Activated CD4-positive, alpha-beta T cell treated with anti-CD3 and anti-CD28 coated beads, Interleukin-2, amount 10 ng/mL, durations not matched to agents 24 days and 14 days (primary cell): ENCODE data around the gene RASSF5. TPM values are rescaled to one million over a fixed set of nuclear protein-coding genes. Genes with fewer than 3 reads are reported as not detected.
A peak's percentile ranks its signal among the peaks of the same experiment; 100 is the strongest.

Experiments
- DNase-seq: peaks from one replicate; pipeline ENCODE4 v3.0.0; 2022
- H3K27ac Mint-ChIP-seq: one replicate; pipeline ENCODE4 v1.8.0; 2022; ENCODE audit warnings: mild to moderate bottlenecking, mixed read lengths
- H3K27me3 Mint-ChIP-seq: one replicate; pipeline ENCODE4 v1.8.0; 2022; ENCODE audit warnings: mixed read lengths
- H3K36me3 Mint-ChIP-seq: one replicate; pipeline ENCODE4 v1.8.0; 2022; ENCODE audit warnings: low read depth, mild to moderate bottlenecking, mixed read lengths
- H3K4me1 Mint-ChIP-seq: one replicate; pipeline ENCODE4 v1.8.0; 2021; ENCODE audit warnings: mixed read lengths
- H3K4me3 Mint-ChIP-seq: one replicate; pipeline ENCODE4 v1.8.0; 2022; ENCODE audit warnings: mild to moderate bottlenecking, moderate library complexity, mixed read lengths
- H3K9me3 Mint-ChIP-seq: one replicate; pipeline ENCODE4 v1.8.0; 2021; ENCODE audit warnings: mixed read lengths
- intact Hi-C: fragments of 100-400 bp; cut with micrococcal nuclease; formaldehyde crosslinking; loops from one replicate; pipeline ENCODE4 v1.15.1; 2023
- total RNA-seq: library from RNA; stranded (reverse); gene quantifications from 2 replicates; pipeline ENCODE4 v1.2.3, GENCODE V29; 2022

RASSF5 gene
- total RNA-seq, 1 donor from 2014 or later: 193 TPM

- Mint-ChIP-seq H3K9me3 (no peaks in the 10 kb centered on the region), H3K27me3 (no peaks in the 10 kb centered on the region), H3K4me3 (peak within 1 kb of the TSS; percentile 86), H3K27ac (peak within 1 kb of the TSS; percentile 86), H3K4me1 (peaks cover 83% of the 10 kb centered on the region), H3K36me3 (peaks cover 32% of the 10 kb centered on the region)
- DNase-seq: peak; percentile 89
- intact Hi-C loops: loop anchor here (5.0 kb wide), 1 partner anchor 37 kb away; the partner anchor contains the start of gene RASSF5
Measured at GRCh38 chr1:206469933-206470691, 37.2 kb upstream of the RASSF5 start, which contains the start of gene IKBKE. Gene IKBKE (plus strand): TSS chr1:206470476. CDS start chr1:206473228, 2,752 bp downstream.

- no peaks in the 10 kb centered on the region for H3K27me3 Mint-ChIP-seq
- peak overlapping the region; percentile 86 for H3K27ac Mint-ChIP-seq
- H3K36me3 Mint-ChIP-seq: peaks cover 40% of the 10 kb centered on the region
- intact Hi-C loops: no loop called here
- H3K9me3 Mint-ChIP-seq: no peaks in the 10 kb centered on the region
- peaks cover 82% of the 10 kb centered on the region for H3K4me1 Mint-ChIP-seq
- H3K4me3 Mint-ChIP-seq: peak overlapping the region; percentile 86
- DNase-seq: peak; percentile 89
Measured at GRCh38 chr1:206470692-206471414, 36.5 kb upstream of the RASSF5 start.

- H3K9me3 Mint-ChIP-seq: no peaks in the 10 kb centered on the region
- intact Hi-C loops: no loop called here
- H3K4me1 Mint-ChIP-seq: peaks cover 80% of the 10 kb centered on the region
- peak overlapping the region; percentile 86 for H3K4me3 Mint-ChIP-seq
- H3K36me3 Mint-ChIP-seq: peaks cover 45% of the 10 kb centered on the region
- no peaks in the 10 kb centered on the region for H3K27me3 Mint-ChIP-seq
- H3K27ac Mint-ChIP-seq: peak overlapping the region; percentile 86
- DNase-seq: peak; percentile 76
Measured at GRCh38 chr1:206471415-206471801, 35.9 kb upstream of the RASSF5 start.

GRCh38 chr1:206472024-206472423 is 35.3 kb upstream of the RASSF5 start:
- intact Hi-C loops: no loop called here
- Mint-ChIP-seq H3K27ac (peak overlapping the region; percentile 86), H3K9me3 (no peaks in the 10 kb centered on the region), H3K27me3 (no peaks in the 10 kb centered on the region), H3K4me3 (peak overlapping the region; percentile 86), H3K4me1 (peaks cover 74% of the 10 kb centered on the region), H3K36me3 (peaks cover 51% of the 10 kb centered on the region)
- DNase-seq: peak; percentile 72

GRCh38 chr1:206472454-206472853 is 34.9 kb upstream of the RASSF5 start:
- H3K4me3 Mint-ChIP-seq: peak overlapping the region; percentile 86
- peaks cover 56% of the 10 kb centered on the region for H3K36me3 Mint-ChIP-seq
- intact Hi-C loops: no loop called here
- no peaks in the 10 kb centered on the region for H3K27me3 Mint-ChIP-seq
- peaks cover 71% of the 10 kb centered on the region for H3K4me1 Mint-ChIP-seq
- peak overlapping the region; percentile 86 for H3K27ac Mint-ChIP-seq
- peak; percentile 79 for DNase-seq
- no peaks in the 10 kb centered on the region for H3K9me3 Mint-ChIP-seq

- Mint-ChIP-seq H3K36me3 (peaks cover 56% of the 10 kb centered on the region), H3K27ac (peak overlapping the region; percentile 86), H3K4me3 (peak overlapping the region; percentile 86), H3K9me3 (no peaks in the 10 kb centered on the region), H3K27me3 (no peaks in the 10 kb centered on the region), H3K4me1 (peaks cover 67% of the 10 kb centered on the region)
- DNase-seq: no peak
- intact Hi-C loops: no loop called here
Measured at GRCh38 chr1:206472886-206473285, 34.4 kb upstream of the RASSF5 start.

GRCh38 chr1:206476058-206476457 is 31.3 kb upstream of the RASSF5 start:
- Mint-ChIP-seq H3K27me3 (no peaks in the 10 kb centered on the region), H3K4me1 (peaks cover 55% of the 10 kb centered on the region), H3K9me3 (no peaks in the 10 kb centered on the region), H3K4me3 (peak overlapping the region; percentile 14), H3K36me3 (peaks cover 77% of the 10 kb centered on the region), H3K27ac (peak overlapping the region; percentile 87)
- no peak for DNase-seq
- intact Hi-C loops: loop anchor here (5.0 kb wide), 2 partner anchors 186 to 474 kb away; partner anchors contain the start of gene RAB7B

- peak overlapping the region; percentile 49 for H3K27ac Mint-ChIP-seq
- H3K4me3 Mint-ChIP-seq: no peak overlapping the region
- H3K9me3 Mint-ChIP-seq: no peaks in the 10 kb centered on the region
- intact Hi-C loops: loop anchor here (5.0 kb wide), 2 partner anchors 186 to 474 kb away; partner anchors contain the start of gene RAB7B
- DNase-seq: no peak
- no peaks in the 10 kb centered on the region for H3K27me3 Mint-ChIP-seq
- H3K36me3 Mint-ChIP-seq: peaks cover 78% of the 10 kb centered on the region
- H3K4me1 Mint-ChIP-seq: peaks cover 55% of the 10 kb centered on the region
Measured at GRCh38 chr1:206476591-206476990, 30.7 kb upstream of the RASSF5 start.

GRCh38 chr1:206477110-206477509 is 30.2 kb upstream of the RASSF5 start:
- H3K9me3 Mint-ChIP-seq: no peaks in the 10 kb centered on the region

GRCh38 chr1:206477581-206478380 is 29.6 kb upstream of the RASSF5 start:
- H3K36me3 Mint-ChIP-seq: peaks cover 78% of the 10 kb centered on the region
- H3K9me3 Mint-ChIP-seq: no peaks in the 10 kb centered on the region
- intact Hi-C loops: loop anchor here (5.0 kb wide), 2 partner anchors 185 to 475 kb away; partner anchors contain the start of gene RAB7B
- no peak overlapping the region for H3K4me3 Mint-ChIP-seq
- no peaks in the 10 kb centered on the region for H3K27me3 Mint-ChIP-seq
- peaks cover 43% of the 10 kb centered on the region for H3K4me1 Mint-ChIP-seq
- peak overlapping the region; percentile 58 for H3K27ac Mint-ChIP-seq
- no peak for DNase-seq

More at GRCh38 chr1:206477110-206477509, 30.2 kb upstream of the RASSF5 start:
- DNase-seq: no peak
- no peaks in the 10 kb centered on the region for H3K27me3 Mint-ChIP-seq
- H3K4me3 Mint-ChIP-seq: no peak overlapping the region
- peaks cover 50% of the 10 kb centered on the region for H3K4me1 Mint-ChIP-seq
- H3K27ac Mint-ChIP-seq: peak overlapping the region; percentile 49
- H3K36me3 Mint-ChIP-seq: peaks cover 77% of the 10 kb centered on the region
- intact Hi-C loops: loop anchor here (5.0 kb wide), 2 partner anchors 185 to 475 kb away; partner anchors contain the start of gene RAB7B

GRCh38 chr1:206478746-206479145 is 28.6 kb upstream of the RASSF5 start:
- DNase-seq: no peak
- intact Hi-C loops: loop anchor here (1.0 to 5.0 kb wide), 4 partner anchors 16 to 476 kb away; partner anchors contain the start of gene RAB7B
- Mint-ChIP-seq H3K9me3 (no peaks in the 10 kb centered on the region), H3K27ac (no peak overlapping the region), H3K27me3 (no peaks in the 10 kb centered on the region), H3K4me3 (no peak overlapping the region), H3K36me3 (peaks cover 77% of the 10 kb centered on the region), H3K4me1 (peaks cover 35% of the 10 kb centered on the region)

GRCh38 chr1:206479183-206480125 is 27.9 kb upstream of the RASSF5 start:
- DNase-seq: peak; percentile 88
- Mint-ChIP-seq H3K9me3 (no peaks in the 10 kb centered on the region), H3K4me1 (peaks cover 28% of the 10 kb centered on the region), H3K4me3 (no peak overlapping the region), H3K27me3 (no peaks in the 10 kb centered on the region), H3K36me3 (peaks cover 74% of the 10 kb centered on the region), H3K27ac (peak overlapping the region; percentile 55)
- intact Hi-C loops: loop anchor here (1.0 to 5.0 kb wide), 4 partner anchors 17 to 477 kb away; partner anchors contain the start of gene RAB7B
